ENCODE data around the gene AKT3. TPM values are rescaled to one million over a fixed set of nuclear protein-coding genes. Genes with fewer than 3 reads are reported as not detected.

The AKT3 gene
- total and polyA plus RNA-seq, 11 donors = 3.2 to 27.9 (median 16.6) TPM

GRCh38 chr1:243727503-243728203 is 122.4 kb downstream of the AKT3 start:
- no peak for DNase-seq
- no peaks in the 10 kb centered on the region for H3K36me3 ChIP-seq
- no peaks in the 10 kb centered on the region for H3K27me3 ChIP-seq
- no peaks in the 10 kb centered on the region for H3K9me3 ChIP-seq
- no peak overlapping the region for H3K4me3 ChIP-seq
- H3K4me1 ChIP-seq = peaks cover 0 to 68% (median 14%) of the 10 kb centered on the region in 12 donors
- intact Hi-C loops (cut with DNase I) = no loop called here
- ATAC-seq = peak in 2 of 4 donors; percentile 27 to 36
- TF ChIP-seq CTCF (IDR thresholded peaks at IDR 0.05) (no peak), POLR2A (IDR thresholded peaks at IDR 0.05) (no peak)
- peak overlapping the region in 1 of 12 donors; percentile 85 for H3K27ac ChIP-seq
- WGBS, 4 donors = 79 to 93% (median 88%) methylated on average over 4 of the region's 4 CpGs

- ATAC-seq (no peak), DNase-seq (no peak)
- H3K4me3 ChIP-seq = no peak overlapping the region
- no peaks in the 10 kb centered on the region for H3K36me3 ChIP-seq
- TF ChIP-seq CTCF (IDR thresholded peaks at IDR 0.05) (no peak), POLR2A (IDR thresholded peaks at IDR 0.05) (no peak)
- WGBS, 4 donors = 91 to 95% (median 94%) methylated on average over 2 of the region's 2 CpGs
- H3K27me3 ChIP-seq = no peaks in the 10 kb centered on the region
- no peaks in the 10 kb centered on the region for H3K9me3 ChIP-seq
- H3K27ac ChIP-seq = peak overlapping the region in 2 of 12 donors; percentile 14 to 85
- H3K4me1 ChIP-seq = peaks cover 0 to 61% (median 14%) of the 10 kb centered on the region in 12 donors
- intact Hi-C loops (cut with DNase I) = no loop called here
These were observed 123.1 kb downstream of the AKT3 start for GRCh38 chr1:243726806-243727502.

GRCh38 chr1:243725846-243726245 is 124.2 kb downstream of the AKT3 start:
- no peaks in the 10 kb centered on the region for H3K9me3 ChIP-seq
- TF ChIP-seq POLR2A (IDR thresholded peaks at IDR 0.05) (no peak), CTCF (IDR thresholded peaks at IDR 0.05) (no peak)
- no peaks in the 10 kb centered on the region for H3K27me3 ChIP-seq
- H3K4me3 ChIP-seq = no peak overlapping the region
- intact Hi-C loops (cut with DNase I) = no loop called here
- DNase-seq (no peak), ATAC-seq (no peak)
- WGBS, 4 donors = 82 to 92% (median 89%) methylated on average over 3 of the region's 3 CpGs
- no peak overlapping the region for H3K27ac ChIP-seq
- no peaks in the 10 kb centered on the region for H3K36me3 ChIP-seq
- peaks cover 0 to 51% (median 11%) of the 10 kb centered on the region in 12 donors for H3K4me1 ChIP-seq

- intact Hi-C loops (cut with DNase I) = no loop called here
- no peak for TF ChIP-seq POLR2A (IDR thresholded peaks at IDR 0.05)
- no peak for TF ChIP-seq CTCF (IDR thresholded peaks at IDR 0.05)
- Histone ChIP-seq H3K9me3 (no peaks in the 10 kb centered on the region), H3K4me1 (peaks cover 0 to 44% (median 7%) of the 10 kb centered on the region in 12 donors), H3K4me3 (no peak overlapping the region), H3K27ac (no peak overlapping the region), H3K36me3 (no peaks in the 10 kb centered on the region), H3K27me3 (no peaks in the 10 kb centered on the region)
- DNase-seq (no peak), ATAC-seq (no peak)
- WGBS, 4 donors = 67 to 75% (median 71%) methylated on average over 3 of the region's 3 CpGs
These were observed 125.0 kb downstream of the AKT3 start for GRCh38 chr1:243725075-243725474.

All from heart left ventricle (tissue), 16 donors.